Peyer's patch (tissue), 4 donors: ENCODE results near the gene TMEM135.

Experiments
- POLR2A ChIP-seq, 2 donors: fragments of 450-650 bp; IDR thresholded peaks; one replicate each; pipeline ENCODE4 v1.5.1; 2017; ENCODE audit warnings: antibody characterized with exemption in 2 of 2, mild to moderate bottlenecking in 2 of 2, moderate library complexity in 2 of 2
- TF ChIP-seq, protein P1 (sequence below), 6 experiments: fragments of 450-650 bp in 4 of 6; fragments of 200-600 bp in 2 of 6; sonication (generic) in 1 of 6; IDR thresholded peaks; one replicate each; pipeline ENCODE4 v1.5.1; 2017 to 2019; ENCODE audit warnings: antibody characterized with exemption in 6 of 6, mild to moderate bottlenecking in 3 of 6, moderate library complexity in 1 of 6

DNA sequence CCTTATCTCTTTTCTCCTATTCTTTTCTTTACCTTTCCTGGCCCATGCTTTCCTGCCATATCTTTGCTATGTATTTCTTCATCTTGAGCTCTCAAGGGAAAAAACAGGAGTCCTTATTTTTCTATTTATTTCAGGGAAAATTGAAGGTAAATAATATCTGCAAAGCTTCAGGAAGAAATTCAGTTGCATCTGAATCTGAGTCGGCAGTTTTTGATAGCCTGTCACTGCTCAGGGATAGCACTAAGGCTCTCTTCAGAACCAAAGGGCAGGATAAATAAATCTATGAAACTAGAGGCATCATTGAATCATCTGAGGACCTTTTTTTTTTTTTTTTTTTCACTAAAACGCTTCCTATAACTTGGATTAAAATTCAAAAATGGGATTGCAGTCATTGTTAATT is 288.9 kb downstream of the TMEM135 start:
- TF ChIP-seq, protein P1, sequence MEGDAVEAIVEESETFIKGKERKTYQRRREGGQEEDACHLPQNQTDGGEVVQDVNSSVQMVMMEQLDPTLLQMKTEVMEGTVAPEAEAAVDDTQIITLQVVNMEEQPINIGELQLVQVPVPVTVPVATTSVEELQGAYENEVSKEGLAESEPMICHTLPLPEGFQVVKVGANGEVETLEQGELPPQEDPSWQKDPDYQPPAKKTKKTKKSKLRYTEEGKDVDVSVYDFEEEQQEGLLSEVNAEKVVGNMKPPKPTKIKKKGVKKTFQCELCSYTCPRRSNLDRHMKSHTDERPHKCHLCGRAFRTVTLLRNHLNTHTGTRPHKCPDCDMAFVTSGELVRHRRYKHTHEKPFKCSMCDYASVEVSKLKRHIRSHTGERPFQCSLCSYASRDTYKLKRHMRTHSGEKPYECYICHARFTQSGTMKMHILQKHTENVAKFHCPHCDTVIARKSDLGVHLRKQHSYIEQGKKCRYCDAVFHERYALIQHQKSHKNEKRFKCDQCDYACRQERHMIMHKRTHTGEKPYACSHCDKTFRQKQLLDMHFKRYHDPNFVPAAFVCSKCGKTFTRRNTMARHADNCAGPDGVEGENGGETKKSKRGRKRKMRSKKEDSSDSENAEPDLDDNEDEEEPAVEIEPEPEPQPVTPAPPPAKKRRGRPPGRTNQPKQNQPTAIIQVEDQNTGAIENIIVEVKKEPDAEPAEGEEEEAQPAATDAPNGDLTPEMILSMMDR (IDR thresholded peaks at IDR 0.05): no peak
- no peak for TF ChIP-seq POLR2A (IDR thresholded peaks at IDR 0.05)
